Measurements from ENCODE around the gene IQCN.

Gene IQCN, protein sequence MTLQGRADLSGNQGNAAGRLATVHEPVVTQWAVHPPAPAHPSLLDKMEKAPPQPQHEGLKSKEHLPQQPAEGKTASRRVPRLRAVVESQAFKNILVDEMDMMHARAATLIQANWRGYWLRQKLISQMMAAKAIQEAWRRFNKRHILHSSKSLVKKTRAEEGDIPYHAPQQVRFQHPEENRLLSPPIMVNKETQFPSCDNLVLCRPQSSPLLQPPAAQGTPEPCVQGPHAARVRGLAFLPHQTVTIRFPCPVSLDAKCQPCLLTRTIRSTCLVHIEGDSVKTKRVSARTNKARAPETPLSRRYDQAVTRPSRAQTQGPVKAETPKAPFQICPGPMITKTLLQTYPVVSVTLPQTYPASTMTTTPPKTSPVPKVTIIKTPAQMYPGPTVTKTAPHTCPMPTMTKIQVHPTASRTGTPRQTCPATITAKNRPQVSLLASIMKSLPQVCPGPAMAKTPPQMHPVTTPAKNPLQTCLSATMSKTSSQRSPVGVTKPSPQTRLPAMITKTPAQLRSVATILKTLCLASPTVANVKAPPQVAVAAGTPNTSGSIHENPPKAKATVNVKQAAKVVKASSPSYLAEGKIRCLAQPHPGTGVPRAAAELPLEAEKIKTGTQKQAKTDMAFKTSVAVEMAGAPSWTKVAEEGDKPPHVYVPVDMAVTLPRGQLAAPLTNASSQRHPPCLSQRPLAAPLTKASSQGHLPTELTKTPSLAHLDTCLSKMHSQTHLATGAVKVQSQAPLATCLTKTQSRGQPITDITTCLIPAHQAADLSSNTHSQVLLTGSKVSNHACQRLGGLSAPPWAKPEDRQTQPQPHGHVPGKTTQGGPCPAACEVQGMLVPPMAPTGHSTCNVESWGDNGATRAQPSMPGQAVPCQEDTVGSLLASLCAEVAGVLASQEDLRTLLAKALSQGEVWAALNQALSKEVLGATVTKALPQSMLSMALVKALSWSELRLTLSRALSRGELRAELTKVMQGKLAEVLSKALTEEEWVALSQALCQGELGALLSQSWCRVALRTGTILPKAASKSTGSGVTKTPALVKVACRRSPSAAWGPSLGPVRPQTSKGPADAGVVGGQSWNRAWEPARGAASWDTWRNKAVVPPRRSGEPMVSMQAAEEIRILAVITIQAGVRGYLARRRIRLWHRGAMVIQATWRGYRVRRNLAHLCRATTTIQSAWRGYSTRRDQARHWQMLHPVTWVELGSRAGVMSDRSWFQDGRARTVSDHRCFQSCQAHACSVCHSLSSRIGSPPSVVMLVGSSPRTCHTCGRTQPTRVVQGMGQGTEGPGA (N-terminal part only)

DNA sequence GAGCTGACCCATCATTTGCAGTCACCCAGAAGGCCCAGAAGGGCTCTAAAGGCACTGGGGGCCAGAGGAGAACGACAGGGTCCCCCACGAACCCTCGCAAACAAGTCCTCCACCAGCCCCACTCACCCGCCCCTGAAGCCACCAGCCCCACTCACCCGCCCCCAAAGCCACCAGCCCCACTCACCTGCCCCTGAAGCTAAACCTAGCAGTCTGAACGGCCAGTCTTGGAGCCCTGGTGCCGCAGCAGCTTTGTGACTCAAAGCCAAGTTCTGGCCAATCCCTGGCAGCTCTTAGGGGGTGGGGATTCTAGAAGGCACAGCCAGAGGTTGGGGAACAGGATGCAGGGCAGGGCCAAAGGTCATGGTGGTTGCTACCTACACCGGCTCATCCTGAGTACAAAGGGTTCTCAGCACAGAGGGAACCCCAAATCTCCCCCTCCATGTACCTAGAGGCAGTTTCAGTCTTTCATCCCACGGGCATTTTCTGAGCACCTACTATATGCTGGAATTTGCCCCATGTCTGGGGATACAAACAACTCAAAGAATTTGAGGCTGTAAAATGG, at the start of gene IQCN:
TSS of gene IQCN (minus strand) at position 234 of the 562 bp plus-strand sequence. CDS start 4,974 bp downstream, outside the sequence.
- no peak for DNase-seq

DNA sequence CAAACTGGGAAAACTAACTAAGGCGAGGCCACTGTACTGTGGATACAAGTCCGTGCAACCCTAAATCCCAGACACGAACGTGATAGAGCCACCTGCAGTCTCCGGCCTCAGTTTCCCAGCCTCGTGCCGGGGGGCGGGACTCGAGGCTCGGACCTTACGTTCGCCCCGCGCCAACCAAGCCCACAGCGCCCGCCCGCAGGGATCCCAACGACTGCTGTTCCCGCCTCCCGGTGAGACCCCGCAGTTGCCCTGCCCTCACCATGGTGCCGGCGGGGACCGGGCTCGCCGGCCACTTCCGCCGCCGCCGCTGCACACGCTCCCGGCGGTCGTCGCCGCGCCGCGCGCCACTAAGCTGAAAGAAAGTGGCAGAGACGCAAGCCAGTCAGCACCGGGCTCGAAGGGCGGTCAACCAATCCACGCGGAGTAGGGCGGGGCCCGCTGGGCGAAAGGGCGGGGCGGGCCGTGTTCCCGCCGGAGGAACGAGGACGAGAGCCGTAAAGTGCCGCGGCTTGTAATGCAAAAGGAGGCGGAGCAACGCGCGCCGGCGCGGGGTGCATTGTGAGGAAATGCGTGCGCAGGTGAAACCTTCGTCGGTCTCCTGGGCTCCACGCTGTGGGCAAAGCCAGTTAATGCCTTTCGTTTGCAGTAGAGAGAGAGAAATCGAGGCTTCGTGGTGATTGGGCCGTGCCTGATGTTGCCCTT, 48.7 kb upstream of the IQCN start, which contains the start of gene LSM4:
TSS of gene LSM4 (minus strand) at position 318 of the 702 bp plus-strand sequence. CDS start at position 262, 56 bp downstream.
- DNase-seq: peak; percentile 99

DNA sequence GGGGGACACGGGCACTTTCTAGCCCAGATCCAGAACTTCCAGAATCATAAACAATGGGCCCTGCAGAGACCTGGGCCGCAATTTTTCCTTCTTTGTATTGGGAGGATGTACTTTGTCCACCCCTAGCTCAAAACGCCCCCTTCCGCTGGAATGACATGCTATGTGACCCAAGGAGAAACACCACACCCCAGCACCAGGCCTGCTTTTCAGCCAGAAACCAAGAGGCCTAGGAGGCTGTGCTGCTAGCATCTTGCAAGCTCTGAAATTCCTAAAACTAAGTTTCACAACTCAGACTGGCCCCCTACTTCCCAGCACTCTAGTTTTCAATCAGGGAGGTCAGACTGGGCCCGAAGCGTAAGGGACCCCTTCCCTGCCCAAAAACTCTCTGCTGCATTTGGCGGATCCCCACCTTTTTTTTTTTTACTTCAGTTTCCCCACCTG, 48.1 kb upstream of the IQCN start:
- peak; percentile 13 to 47 for DNase-seq

DNA sequence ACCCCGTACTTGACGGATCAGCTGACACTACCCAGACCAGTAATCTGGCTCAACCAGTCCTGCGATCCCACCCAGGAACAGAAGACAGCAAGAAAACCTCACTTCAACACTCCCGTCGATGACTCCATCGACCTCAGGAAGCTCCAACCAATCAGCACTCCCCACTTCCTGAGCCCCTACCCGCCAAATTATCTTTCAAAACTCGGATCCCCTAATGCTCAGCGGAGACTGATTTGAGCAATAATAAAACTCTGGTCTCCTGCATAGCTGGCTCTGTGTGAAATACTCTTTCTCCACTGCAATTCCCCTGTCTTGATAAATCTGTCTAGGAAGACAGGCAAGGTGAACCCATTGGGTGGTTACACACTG, 47.5 kb upstream of the IQCN start:
- no peak for DNase-seq

DNA sequence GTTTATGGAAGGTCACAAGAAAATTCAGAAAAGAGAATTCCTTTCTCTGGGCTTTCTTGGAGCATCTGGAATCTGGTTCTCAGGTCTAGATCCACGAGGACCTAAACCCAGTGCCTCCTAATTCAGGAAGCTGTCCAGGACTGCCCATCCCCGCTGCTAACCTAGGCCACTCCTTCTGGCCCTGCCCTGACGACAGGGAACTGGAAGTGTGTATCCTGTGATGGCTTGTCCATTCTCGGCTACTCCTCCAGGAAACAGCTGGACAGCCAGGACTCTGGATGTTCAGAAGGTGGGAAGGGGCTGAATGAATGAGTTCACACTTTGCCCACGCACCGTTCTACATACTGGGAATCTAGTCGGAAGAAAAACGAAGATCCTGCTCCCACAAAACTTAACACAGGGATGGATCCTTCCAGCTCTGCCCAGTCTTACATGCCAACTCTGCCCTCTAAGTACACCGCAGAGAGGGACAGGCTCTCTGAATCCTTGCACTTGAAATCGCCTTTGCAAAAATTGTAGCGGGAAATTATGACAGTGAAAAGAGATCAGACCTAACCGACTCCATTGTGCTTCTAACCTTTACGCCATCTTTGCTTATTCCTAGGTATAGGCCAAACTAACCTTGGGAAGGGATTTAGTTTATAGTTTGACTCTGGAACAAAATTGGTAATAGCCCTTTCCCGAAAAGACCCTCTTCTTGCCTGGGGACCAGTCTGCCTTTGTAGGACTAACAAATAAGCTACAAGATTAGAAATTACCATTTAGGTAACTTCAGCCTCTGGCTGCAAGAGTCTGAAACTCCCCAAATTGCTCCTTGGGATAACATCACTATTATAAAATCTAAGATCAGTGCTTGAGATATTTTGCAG, 46.8 kb upstream of the IQCN start:
- DNase-seq: no peak

DNA sequence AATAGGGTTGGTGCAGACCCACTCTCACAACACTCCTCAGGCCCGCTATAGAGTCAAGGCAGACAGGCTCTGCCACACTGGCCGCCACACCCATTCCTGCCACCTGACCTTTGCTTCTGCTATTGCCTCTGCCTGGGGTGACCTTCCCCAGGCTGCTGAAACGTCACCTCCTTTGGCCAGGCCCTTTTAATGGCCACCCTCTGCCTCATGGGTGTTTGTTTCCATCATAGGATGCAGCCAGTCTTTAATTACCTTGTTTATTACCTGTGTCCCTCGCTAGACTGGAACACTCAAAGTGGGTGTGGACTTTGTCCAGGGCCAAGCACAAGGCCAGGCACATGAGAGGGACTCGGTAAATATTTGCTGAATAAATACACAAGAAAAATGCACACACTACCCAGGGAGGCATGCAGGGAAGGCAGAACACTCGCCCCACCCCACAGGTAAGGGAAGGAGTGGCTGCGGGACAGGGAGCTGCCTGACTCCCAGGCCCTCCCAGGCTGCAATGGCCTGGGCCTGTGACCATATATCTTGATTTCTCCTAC, 45.4 kb upstream of the IQCN start:
- no peak for DNase-seq

DNA sequence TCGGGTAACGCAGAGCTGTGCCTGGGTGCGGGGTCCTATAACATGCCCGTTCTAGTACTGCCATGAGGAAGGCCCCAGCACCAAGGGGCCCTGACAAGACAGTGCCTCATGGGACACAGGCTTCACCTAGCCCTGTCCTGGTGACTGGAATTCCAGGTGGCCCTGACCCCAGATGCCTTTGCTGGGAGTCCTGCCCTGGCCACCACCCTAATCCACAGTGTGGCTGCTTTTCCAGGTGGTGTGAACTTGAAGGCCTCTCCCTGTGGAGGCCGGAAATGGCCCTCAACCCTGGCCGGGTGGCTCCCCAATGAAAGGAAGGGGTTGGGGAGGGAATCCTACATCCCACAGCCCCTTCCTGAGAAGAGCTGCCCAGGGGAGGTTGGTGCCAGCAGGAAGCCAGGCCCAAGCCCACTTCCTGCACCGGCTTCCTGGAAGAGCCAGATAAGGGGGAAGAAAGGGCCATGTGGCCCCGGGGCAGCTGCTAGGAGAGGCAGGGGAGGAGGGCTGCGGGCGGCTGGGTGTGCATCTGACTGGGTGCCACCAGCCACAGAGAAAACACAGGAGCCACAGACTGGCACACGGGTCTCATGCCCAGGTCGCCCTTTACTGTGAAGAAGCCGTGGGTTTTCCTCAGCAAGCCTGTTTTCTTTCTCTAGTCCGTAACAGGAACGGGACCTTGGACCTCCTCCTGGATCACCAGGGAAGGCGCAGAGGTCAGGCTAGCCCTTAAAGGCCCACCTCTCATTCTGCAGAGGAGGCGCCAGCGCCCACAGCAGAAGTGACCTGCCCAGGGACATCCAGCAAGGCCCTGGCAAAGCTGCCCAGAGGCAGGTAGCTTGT, 43.9 kb upstream of the IQCN start:
- DNase-seq: peak in 1 of 2 experiments; percentile 43

DNA sequence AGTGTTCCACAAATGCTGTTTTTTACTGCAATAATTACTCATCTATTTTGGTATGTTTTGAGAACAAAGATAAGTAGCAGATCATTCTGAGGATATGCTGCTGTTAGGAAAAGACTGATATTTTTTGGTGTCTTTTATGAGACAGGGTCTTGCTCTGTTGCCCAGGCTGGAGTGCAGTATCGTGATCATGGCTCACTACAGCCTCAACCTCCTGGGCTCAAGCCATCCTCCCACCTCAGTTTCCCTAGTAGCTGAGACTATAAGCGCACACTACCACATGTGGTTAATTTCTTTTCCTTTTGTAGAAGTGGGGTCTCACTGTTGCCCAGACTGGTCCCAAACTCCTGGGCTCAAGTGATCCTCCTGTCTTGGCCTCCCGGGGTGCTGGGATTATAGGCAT, 39.1 kb upstream of the IQCN start:
- no peak for DNase-seq

DNA sequence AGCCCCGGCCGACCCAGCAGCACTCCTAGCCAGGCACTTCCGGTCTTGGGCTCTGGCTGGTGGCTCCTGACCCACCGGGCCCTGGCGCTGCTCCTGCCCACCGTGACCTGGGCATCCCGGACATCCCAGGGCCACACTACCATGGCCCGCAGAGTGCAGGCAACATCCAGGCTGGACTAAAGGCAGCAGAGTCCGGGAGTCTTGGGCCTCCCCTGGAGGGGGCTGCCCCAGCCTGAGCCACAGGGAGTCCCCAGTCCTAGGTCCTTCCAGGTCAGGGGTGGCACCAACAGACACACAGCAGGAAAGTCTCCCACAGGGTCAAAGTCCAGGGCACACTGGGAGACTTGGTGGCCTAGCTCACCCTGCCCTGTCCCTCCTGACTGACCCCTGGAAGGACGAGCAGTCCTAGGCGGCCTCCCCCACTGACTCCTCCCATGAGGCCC, 37.9 kb upstream of the IQCN start:
- DNase-seq: no peak

DNA sequence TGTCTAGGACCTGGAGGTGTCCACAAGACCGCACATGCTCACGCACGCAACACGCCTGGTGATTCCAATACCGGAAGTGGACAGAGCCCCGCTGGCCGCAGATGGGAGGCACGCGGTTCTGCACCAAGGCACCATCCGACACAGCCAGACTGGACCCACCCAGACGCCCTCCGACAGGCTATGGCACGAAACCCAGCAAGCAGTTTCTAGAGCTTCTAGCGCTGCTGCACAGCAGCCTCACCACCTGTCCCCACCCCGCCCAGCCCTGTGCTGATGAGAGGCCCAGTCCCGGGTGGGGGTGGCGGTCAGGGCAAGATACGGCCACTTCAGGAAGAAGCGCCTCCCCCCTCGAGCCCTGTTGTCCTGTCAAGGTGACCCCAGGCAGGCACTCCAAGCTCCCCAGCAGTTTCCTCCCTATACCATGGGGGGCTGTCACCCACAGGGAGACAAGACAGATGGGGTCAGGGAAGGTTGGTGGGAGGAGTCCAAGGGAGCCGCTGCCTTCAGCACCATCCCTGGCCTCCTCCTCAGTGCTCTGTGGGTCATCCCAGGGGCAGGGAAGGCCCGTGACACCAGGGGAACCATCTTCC, 37.3 kb upstream of the IQCN start:
- no peak for DNase-seq

DNA sequence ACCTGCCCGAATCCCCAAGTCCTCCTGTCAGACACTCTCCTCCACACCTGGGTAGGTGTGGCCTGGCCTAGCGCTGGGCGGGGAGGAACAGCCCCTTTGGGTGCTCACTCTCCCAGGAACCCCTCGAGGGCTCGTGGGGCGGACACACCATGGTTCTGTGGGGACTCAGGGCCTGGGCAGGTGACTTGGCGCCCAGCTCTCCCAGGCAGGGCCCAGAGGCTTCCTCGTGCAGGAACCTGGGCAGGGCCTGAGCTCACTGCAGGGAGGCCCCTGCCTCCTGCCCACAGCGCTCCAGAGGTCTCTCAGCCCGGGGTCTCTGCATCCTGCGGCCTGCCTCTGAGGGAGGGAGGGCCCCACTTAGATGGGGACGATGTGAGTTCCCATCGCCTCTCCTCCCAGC, 36.7 kb upstream of the IQCN start:
- DNase-seq: no peak

DNA sequence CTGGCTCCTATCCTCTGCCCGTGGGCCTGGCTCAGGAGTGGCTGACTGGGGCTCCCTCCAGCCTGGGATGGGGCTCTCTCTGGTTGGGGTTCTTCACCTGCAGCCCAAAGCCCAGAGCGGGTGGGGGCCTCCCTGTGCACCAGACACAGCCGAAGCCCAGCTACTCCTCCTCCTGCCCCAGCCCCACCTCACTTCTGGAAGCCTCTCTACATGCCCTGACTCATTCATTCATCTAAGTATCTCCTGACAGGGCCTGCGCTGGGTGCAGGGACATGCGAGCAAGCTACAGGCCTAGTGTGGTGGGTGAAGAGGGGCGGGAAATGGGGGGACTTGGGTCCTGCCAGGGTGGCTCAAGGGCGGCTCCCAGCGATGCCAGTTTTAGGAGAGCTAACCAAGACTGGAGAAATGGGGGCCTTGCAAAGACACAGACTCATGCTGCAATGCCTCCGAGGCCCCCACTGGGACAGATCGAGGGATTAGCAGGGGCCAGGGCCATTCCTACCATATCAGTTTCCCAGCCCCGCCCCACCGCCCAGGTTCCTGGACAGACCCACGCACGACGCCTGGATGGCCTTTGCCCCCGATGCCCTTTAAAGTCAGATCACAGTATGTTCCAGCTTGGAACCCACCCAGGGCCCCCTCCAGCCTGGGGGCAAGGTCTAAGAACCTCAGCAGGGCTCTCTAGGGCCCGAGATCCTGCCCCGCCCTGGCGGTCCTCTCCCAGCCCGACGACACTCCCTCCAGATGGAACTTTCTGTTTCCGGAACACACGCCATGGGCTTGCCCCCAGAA, 36.1 kb upstream of the IQCN start:
- DNase-seq: no peak

DNA sequence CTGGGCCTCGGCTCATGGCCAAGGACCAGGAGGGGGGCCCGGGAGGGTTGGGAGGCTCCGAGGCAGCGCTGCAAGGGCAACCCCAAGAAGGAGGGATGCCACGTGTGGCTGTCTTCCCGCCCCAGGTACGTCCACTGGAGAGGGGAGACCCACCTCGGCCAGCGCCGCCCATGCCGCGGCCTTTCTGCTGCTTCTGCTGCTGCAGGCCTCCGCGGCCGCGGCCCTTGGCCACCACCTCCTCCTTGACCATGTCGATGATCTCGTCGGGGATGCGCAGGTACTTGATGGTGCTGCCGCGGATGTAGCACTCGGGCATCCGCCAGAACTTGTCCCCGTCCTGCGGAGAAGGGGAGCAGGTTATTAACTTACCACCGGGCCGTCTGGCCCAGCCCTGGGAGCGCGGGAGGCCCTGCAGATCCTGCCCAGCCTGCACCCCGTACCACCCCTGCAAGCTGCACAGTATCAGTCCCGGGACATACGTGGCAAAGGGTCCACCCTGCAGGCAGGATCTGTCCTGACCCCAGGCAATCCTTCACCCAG, 35.3 kb upstream of the IQCN start:
- DNase-seq: no peak

DNA sequence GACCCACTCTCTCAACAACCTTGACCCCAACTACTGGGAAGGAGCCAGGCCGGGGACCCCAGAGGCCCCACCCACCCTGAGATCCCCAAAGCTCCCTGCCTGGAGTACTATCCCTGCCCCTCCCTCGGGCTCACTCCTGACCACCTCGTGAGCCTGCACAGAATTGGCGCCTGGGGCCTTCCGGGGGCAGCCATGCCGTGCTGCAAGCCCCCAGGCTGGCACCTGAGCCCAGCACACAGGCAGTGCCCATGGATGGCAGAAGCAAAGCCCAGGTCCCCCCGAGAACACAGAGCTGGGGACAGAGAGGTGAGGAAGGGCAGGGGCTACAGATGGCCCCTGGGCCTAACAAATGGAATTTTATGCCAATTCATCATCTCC, 34.7 kb upstream of the IQCN start:
- DNase-seq: no peak

DNA sequence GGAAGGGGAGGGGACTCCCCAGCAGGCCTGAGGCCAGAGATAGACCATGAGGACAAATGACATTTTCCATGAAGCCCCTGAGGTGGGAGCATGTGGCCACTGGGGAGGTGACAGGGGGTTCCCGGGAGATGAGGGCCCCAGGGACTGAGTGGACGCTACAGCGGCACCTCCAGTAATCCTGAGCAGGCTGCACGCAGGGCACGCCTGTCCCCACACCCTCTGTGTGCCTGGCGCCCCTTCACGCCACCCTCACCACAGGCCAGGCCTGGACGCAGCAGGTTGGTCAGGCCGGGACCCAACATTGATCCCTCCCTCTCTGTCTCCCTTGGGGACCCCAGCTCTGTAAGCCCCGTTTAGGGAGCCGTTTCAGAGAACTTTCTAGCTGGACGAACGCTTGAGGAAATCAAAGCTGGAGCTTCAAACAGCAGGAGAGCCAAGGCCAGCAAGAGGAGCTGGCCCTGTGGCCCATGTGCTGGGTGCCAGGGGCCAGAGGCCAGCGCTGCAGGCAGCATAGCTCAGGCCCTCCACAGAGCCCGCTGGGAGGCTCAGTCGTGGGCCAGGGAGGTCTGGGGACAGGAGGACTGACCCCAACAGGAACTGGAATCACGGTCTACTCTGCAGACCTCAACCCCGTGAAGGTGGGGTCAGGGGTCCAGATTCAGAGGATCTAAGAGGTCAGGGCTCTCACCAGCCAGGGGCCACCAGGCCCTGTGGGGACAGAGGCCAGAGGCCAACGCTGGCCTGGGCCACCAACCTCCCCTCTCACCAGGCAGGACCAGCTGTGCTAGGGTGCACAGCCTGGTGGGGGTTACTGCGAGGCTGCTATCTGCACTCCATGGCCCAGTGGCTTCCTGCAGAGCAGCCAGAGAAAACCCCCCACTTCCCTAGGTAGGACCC, 34.0 kb upstream of the IQCN start:
- DNase-seq: no peak

DNA sequence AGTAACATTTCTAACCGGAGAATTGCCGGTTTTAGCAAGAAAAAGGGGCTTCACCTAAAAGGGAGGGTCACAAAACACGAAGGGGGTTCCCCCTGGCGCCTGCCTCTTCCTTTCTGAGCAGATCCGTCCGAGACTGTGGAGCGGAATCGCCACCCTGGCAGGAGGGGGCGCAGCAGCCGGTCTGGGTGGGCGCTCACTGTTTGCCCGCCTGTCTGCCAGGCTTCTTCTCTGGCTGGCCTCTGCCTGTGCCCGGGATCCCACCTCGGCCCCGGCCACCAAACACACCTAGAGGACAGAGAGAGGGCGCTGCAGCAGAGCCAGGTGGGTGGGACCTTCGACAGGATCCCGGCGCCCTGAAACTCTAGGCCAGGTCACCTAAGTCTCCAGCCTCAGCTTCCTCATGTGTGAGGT, 33.0 kb upstream of the IQCN start:
- no peak for DNase-seq

DNA sequence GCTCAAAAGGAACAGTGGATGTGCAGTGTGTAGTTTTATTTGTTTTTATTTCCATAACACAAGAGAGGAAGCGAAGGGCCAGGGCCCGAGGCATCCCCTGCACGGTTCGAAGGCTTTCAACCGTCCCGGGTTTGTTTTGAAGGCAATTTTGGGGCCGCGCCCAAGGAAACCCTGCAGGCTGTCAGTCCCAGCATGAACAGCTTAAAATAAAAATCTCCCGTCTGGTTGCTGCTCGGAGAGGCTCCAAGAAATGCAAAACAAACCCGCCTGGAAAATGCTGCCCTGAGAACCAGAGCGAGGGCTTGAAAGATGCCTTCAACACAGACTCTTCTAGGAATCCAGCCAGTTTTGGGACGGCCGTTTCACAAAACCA, 32.6 kb upstream of the IQCN start:
- no peak for DNase-seq
